Endodermal cell (in vitro differentiated cells): ENCODE data around the gene CLIC4. TPM values are rescaled to one million over a fixed set of nuclear protein-coding genes. Genes with fewer than 3 reads are reported as not detected.

Experiments
- DNase-seq: peaks from one replicate; pipeline ENCODE4 v3.0.0-alpha.2; 2017
- H3K27ac ChIP-seq: 2 replicates; pipeline ENCODE4 v1.5.1; 2013; ENCODE audit warnings: mild to moderate bottlenecking, low read depth, low read length, moderate library complexity
- H3K27me3 ChIP-seq: 2 replicates; pipeline ENCODE4 v1.6.1; 2013; ENCODE audit warnings: mild to moderate bottlenecking, low read length, moderate library complexity; ENCODE audit not compliant: insufficient read depth, control insufficient read depth, poor library complexity, severe bottlenecking
- H3K36me3 ChIP-seq: 2 replicates; pipeline ENCODE4 v1.7.0; 2013; ENCODE audit warnings: mild to moderate bottlenecking, low read length, moderate library complexity; ENCODE audit not compliant: control insufficient read depth, insufficient read depth
- H3K4me1 ChIP-seq: one replicate; pipeline ENCODE4 v1.7.0; 2013; ENCODE audit warnings: low read length; ENCODE audit not compliant: control insufficient read depth, insufficient read depth
- H3K4me3 ChIP-seq: 2 replicates; pipeline ENCODE4 v1.5.1; 2013; ENCODE audit warnings: mild to moderate bottlenecking, low read length, moderate library complexity
- H3K9ac ChIP-seq: 2 replicates; pipeline ENCODE4 v1.6.1; 2013; ENCODE audit warnings: mild to moderate bottlenecking, low read length, moderate library complexity; ENCODE audit not compliant: poor library complexity, severe bottlenecking; ENCODE audit errors: extremely low read depth
- H3K9me3 ChIP-seq: 2 replicates; pipeline ENCODE4 v1.6.1; 2013; ENCODE audit warnings: mild to moderate bottlenecking, low read length, moderate library complexity; ENCODE audit not compliant: control insufficient read depth
- H3K27ac Mint-ChIP-seq: 2 replicates; pipeline ENCODE4 v1.8.0; 2020; ENCODE audit warnings: mixed read lengths
- H3K27me3 Mint-ChIP-seq: 2 replicates; pipeline ENCODE4 v1.8.0; 2021; ENCODE audit warnings: mild to moderate bottlenecking, mixed read lengths; ENCODE audit not compliant: insufficient read depth
- H3K36me3 Mint-ChIP-seq: 2 replicates; pipeline ENCODE4 v1.8.0; 2020; ENCODE audit warnings: low read depth, mixed read lengths
- H3K4me1 Mint-ChIP-seq: 2 replicates; pipeline ENCODE4 v1.8.0; 2020; ENCODE audit warnings: mixed read lengths
- H3K4me3 Mint-ChIP-seq: 2 replicates; pipeline ENCODE4 v1.8.0; 2020; ENCODE audit warnings: mild to moderate bottlenecking, moderate library complexity, mixed read lengths
- H3K9me3 Mint-ChIP-seq: 2 replicates; pipeline ENCODE4 v1.8.0; 2020; ENCODE audit warnings: mild to moderate bottlenecking, mixed read lengths
- CTCF ChIP-seq: fragments of 200-600 bp; sonication (generic); conservative IDR thresholded peaks from 2 replicates; pipeline ENCODE4 v1.5.0; 2021; ENCODE audit warnings: antibody characterized with exemption, mild to moderate bottlenecking
- WGBS, 2 experiments: methylation state at CpG; one replicate each; pipeline versions ENCODE4 v1.1.5 to v1.1.7; 2013; ENCODE audit warnings: missing lambda C conversion rate in 2 of 2, mixed read lengths in 1 of 2; ENCODE audit not compliant: insufficient coverage in 1 of 2, insufficient read length in 1 of 2; 5-methylcytosine and 5-hydroxymethylcytosine counted together
- total RNA-seq, 2 donors: library from RNA; stranded (reverse); fragmentation: NEBNext Ultra II Directional in 1 of 2; extraction: Animal tissue kit (Norgen Biotek cat#: 25700) in 1 of 2; gene quantifications; 2 replicates in 1 of 2; 3 replicates in 1 of 2; pipeline ENCODE4 v1.2.1, GENCODE V29; 2021

The CLIC4 gene
- total RNA-seq, 2 donors from 2014 or later = 119 to 146 TPM

GRCh38 chr1:24830680-24831272 lies 85.5 kb downstream of the CLIC4 start:
- no peaks in the 10 kb centered on the region for H3K4me1 ChIP-seq
- H3K27ac ChIP-seq = no peak overlapping the region
- H3K27me3 Mint-ChIP-seq = no peaks in the 10 kb centered on the region
- H3K9me3 Mint-ChIP-seq = no peaks in the 10 kb centered on the region
- no peak for DNase-seq
- TF ChIP-seq CTCF = peak; percentile 92
- H3K4me3 ChIP-seq = no peak overlapping the region
- peaks cover 38% of the 10 kb centered on the region for H3K36me3 ChIP-seq
- H3K27ac Mint-ChIP-seq = no peak overlapping the region
- no peak overlapping the region for H3K4me3 Mint-ChIP-seq
- 91 to 100% methylated on average over 1 to 3 of the region's 3 CpGs for WGBS, 2 experiments
- H3K9me3 ChIP-seq = no peaks in the 10 kb centered on the region
- H3K36me3 Mint-ChIP-seq = peaks cover 3% of the 10 kb centered on the region
- no peaks in the 10 kb centered on the region for H3K27me3 ChIP-seq
- no peak overlapping the region for H3K9ac ChIP-seq
- peaks cover 6% of the 10 kb centered on the region for H3K4me1 Mint-ChIP-seq

- Histone ChIP-seq H3K9me3 (no peaks in the 10 kb centered on the region), H3K27ac (no peak overlapping the region), H3K27me3 (no peaks in the 10 kb centered on the region), H3K36me3 (peaks cover 77% of the 10 kb centered on the region), H3K9ac (no peak overlapping the region), H3K4me3 (no peak overlapping the region), H3K4me1 (no peaks in the 10 kb centered on the region)
- H3K36me3 Mint-ChIP-seq = peaks cover 30% of the 10 kb centered on the region
- DNase-seq = no peak
- no peaks in the 10 kb centered on the region for H3K4me1 Mint-ChIP-seq
- WGBS, 2 experiments = 97% methylated on average over 3 of the region's 3 CpGs; no CpG with 5 or more reads in 1 of the 2 experiments
- TF ChIP-seq CTCF = no peak
- no peak overlapping the region for H3K27ac Mint-ChIP-seq
- no peaks in the 10 kb centered on the region for H3K27me3 Mint-ChIP-seq
- H3K9me3 Mint-ChIP-seq = no peaks in the 10 kb centered on the region
- H3K4me3 Mint-ChIP-seq = no peak overlapping the region
Observed at GRCh38 chr1:24841593-24841992, 96.3 kb downstream of the CLIC4 start.

- H3K27ac Mint-ChIP-seq = peak overlapping the region; percentile 26
- no peak for DNase-seq
- TF ChIP-seq CTCF = no peak
- peaks cover 13% of the 10 kb centered on the region for H3K27me3 Mint-ChIP-seq
- Histone ChIP-seq H3K36me3 (peaks cover 53% of the 10 kb centered on the region), H3K27ac (no peak overlapping the region), H3K4me1 (no peaks in the 10 kb centered on the region), H3K9me3 (no peaks in the 10 kb centered on the region), H3K9ac (no peak overlapping the region), H3K27me3 (peaks cover 9% of the 10 kb centered on the region), H3K4me3 (no peak overlapping the region)
- H3K9me3 Mint-ChIP-seq = no peaks in the 10 kb centered on the region
- no peak overlapping the region for H3K4me3 Mint-ChIP-seq
- peaks cover 14% of the 10 kb centered on the region for H3K36me3 Mint-ChIP-seq
- H3K4me1 Mint-ChIP-seq = peaks cover 5% of the 10 kb centered on the region
- WGBS, 2 experiments = 87 to 93% methylated on average over 3 to 4 of the region's 4 CpGs
Observed at GRCh38 chr1:24846671-24847070, 101.4 kb downstream of the CLIC4 start.
